GM06990 (cell line): ENCODE results near the gene RABEP1.

ENCODE experiments used
- DNase-seq: peaks from one replicate; pipeline ENCODE4 v3.0.0-alpha.2; 2011; ENCODE audit not compliant: insufficient read length; ENCODE audit errors: extremely low read depth
- H3K27me3 ChIP-seq: replicated peaks from 2 replicates; pipeline ENCODE4 v1.6.0; 2011; ENCODE audit warnings: low read length; ENCODE audit not compliant: control insufficient read depth, insufficient read depth
- H3K36me3 ChIP-seq: 2 replicates; pipeline ENCODE4 v1.5.1; 2011; ENCODE audit warnings: low read length; ENCODE audit not compliant: control insufficient read depth, insufficient read depth
- H3K4me3 ChIP-seq: replicated peaks from 2 replicates; pipeline ENCODE4 v1.5.1; 2011; ENCODE audit warnings: low read depth, mild to moderate bottlenecking, control low read depth, low read length
- TF ChIP-seq, protein P1 (sequence below): IDR thresholded peaks from 2 replicates; pipeline ENCODE4 v1.5.1; 2011; ENCODE audit warnings: low read length, control low read depth, mild to moderate bottlenecking, inconsistent platforms; ENCODE audit not compliant: insufficient read depth, poor library complexity, severe bottlenecking

RABEP1 gene

GRCh38 chr17:5408186-5408585 is 126.1 kb downstream of the RABEP1 start:
- TF ChIP-seq, protein P1, sequence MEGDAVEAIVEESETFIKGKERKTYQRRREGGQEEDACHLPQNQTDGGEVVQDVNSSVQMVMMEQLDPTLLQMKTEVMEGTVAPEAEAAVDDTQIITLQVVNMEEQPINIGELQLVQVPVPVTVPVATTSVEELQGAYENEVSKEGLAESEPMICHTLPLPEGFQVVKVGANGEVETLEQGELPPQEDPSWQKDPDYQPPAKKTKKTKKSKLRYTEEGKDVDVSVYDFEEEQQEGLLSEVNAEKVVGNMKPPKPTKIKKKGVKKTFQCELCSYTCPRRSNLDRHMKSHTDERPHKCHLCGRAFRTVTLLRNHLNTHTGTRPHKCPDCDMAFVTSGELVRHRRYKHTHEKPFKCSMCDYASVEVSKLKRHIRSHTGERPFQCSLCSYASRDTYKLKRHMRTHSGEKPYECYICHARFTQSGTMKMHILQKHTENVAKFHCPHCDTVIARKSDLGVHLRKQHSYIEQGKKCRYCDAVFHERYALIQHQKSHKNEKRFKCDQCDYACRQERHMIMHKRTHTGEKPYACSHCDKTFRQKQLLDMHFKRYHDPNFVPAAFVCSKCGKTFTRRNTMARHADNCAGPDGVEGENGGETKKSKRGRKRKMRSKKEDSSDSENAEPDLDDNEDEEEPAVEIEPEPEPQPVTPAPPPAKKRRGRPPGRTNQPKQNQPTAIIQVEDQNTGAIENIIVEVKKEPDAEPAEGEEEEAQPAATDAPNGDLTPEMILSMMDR: no peak
- no peak overlapping the region for H3K4me3 ChIP-seq
- H3K36me3 ChIP-seq: peaks cover 22% of the 10 kb centered on the region
- no peaks in the 10 kb centered on the region for H3K27me3 ChIP-seq
- no peak for DNase-seq

GRCh38 chr17:5410594-5411272 is 128.6 kb downstream of the RABEP1 start:
- Histone ChIP-seq H3K4me3 (no peak overlapping the region), H3K36me3 (peaks cover 19% of the 10 kb centered on the region), H3K27me3 (no peaks in the 10 kb centered on the region)
- no peak for DNase-seq
- TF ChIP-seq, protein P1: no peak

GRCh38 chr17:5413682-5414081 is 131.6 kb downstream of the RABEP1 start:
- no peaks in the 10 kb centered on the region for H3K27me3 ChIP-seq
- TF ChIP-seq, protein P1: no peak
- H3K4me3 ChIP-seq: no peak overlapping the region
- no peak for DNase-seq
- peaks cover 14% of the 10 kb centered on the region for H3K36me3 ChIP-seq

DNA sequence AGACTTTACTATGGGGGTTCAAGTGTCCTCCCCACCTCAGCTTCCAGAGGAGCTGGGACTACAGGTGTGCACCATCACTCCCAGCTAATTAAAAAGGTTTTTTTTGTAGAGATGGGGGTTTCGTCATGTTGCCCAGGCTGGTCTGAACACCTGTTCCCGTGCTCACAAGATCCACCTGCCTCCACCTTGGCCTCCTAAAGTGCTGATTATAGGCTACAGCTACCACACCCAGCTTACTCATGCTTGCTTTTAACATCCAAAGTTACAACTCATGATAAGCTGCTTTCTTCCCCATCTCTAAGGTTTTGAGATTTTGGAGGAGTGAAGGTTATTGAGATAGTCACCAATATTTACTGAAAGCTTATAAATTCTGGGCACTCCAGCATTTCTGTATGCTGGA is 134.8 kb downstream of the RABEP1 start:
- TF ChIP-seq, protein P1: no peak
- no peaks in the 10 kb centered on the region for H3K27me3 ChIP-seq
- DNase-seq: no peak
- peaks cover 12% of the 10 kb centered on the region for H3K36me3 ChIP-seq
- H3K4me3 ChIP-seq: no peak overlapping the region

GRCh38 chr17:5418858-5419355 is 136.8 kb downstream of the RABEP1 start:
- Histone ChIP-seq H3K36me3 (peaks cover 5% of the 10 kb centered on the region), H3K27me3 (no peaks in the 10 kb centered on the region), H3K4me3 (peak overlapping the region; percentile 83)
- peak; percentile 79 for DNase-seq
- TF ChIP-seq, protein P1: no peak
